GM23248 (cell line): Measurements from ENCODE around the gene FAM53A.

Experiments
- EZH2 ChIP-seq: fragments of 200-600 bp; sonication (generic); IDR thresholded peaks from 2 replicates; pipeline ENCODE4 v1.6.1; 2018; ENCODE audit warnings: antibody characterized with exemption, mild to moderate bottlenecking; ENCODE audit not compliant: insufficient read depth, poor library complexity, severe bottlenecking
- EZH2phosphoT487 ChIP-seq: fragments of 200-600 bp; sonication (generic); IDR thresholded peaks from 2 replicates; pipeline ENCODE4 v1.6.1; 2018; ENCODE audit warnings: antibody characterized with exemption, moderate library complexity, mild to moderate bottlenecking, low read depth; ENCODE audit not compliant: insufficient read depth

DNA sequence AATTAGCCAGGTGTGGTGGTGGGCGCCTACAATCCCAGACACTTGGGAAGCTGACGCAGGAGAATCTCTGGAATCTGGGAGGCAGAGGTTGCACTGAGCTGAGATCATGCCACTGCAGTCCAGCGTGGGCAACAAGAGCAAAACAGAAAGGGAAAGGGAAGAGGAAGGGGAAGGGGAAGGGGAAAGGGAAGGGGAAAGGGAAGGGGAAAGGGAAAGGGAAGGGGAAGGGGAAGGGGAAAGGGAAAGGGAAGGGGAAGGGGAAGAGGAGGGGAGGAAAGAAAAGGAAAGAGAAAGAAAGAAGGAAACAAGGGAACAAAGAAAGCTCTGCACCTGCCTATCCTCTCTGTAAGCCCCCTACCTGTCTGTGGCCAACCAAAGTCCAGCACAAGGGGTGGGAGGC, 35.2 kb downstream of the FAM53A start:
- no peak for TF ChIP-seq EZH2
- TF ChIP-seq EZH2phosphoT487: no peak
